Body of pancreas (tissue), 4 donors: ENCODE measurements around the gene JOSD1. TPM values are rescaled to one million over a fixed set of nuclear protein-coding genes. Genes with fewer than 3 reads are reported as not detected.
A peak's percentile ranks its signal among the peaks of the same experiment; 100 is the strongest.

Source experiments
- ATAC-seq: fragments of 150-250 bp; one replicate; pipeline ENCODE4 v1.9.1; 2016
- DNase-seq, 4 donors: peaks; one replicate each; pipeline ENCODE4 v3.0.0-alpha.2; 2019
- H3K27ac ChIP-seq, 4 donors: fragments of 200-600 bp; sonication (generic); 1 replicate in 3 of 4; 2 replicates in 1 of 4; pipeline versions ENCODE4 v1.5.1 to v1.6.1; 2016 to 2019; ENCODE audit warnings: mild to moderate bottlenecking in 1 of 4, mixed read lengths in 1 of 4, moderate library complexity in 1 of 4
- H3K27me3 ChIP-seq, 2 donors: fragments of 200-600 bp; sonication (generic); one replicate each; pipeline ENCODE4 v1.6.0; 2016; ENCODE audit warnings: mild to moderate bottlenecking in 1 of 2
- H3K36me3 ChIP-seq, 2 donors: fragments of 200-600 bp; sonication (generic); replicated peaks in 1 of 2; 2 replicates each; pipeline ENCODE4 v1.5.1; 2016; ENCODE audit warnings: low read depth in 2 of 2; ENCODE audit not compliant: insufficient read depth in 1 of 2
- H3K4me1 ChIP-seq: fragments of 200-600 bp; sonication (generic); one replicate; pipeline ENCODE4 v1.6.0; 2016
- H3K4me3 ChIP-seq, 2 donors: fragments of 200-600 bp; sonication (generic); 1 replicate in 1 of 2; 2 replicates in 1 of 2; pipeline ENCODE4 v1.5.1; 2016 to 2019
- H3K9me3 ChIP-seq, 3 donors: fragments of 200-600 bp; sonication (generic); 1 replicate in 2 of 3; 2 replicates in 1 of 3; pipeline ENCODE4 v1.5.1; 2016
- POLR2A ChIP-seq, 3 donors: fragments of 450-650 bp; IDR thresholded peaks; one replicate each; pipeline ENCODE4 v1.6.1; 2016; ENCODE audit warnings: antibody characterized with exemption in 3 of 3, mild to moderate bottlenecking in 2 of 3
- WGBS, 2 donors: methylation state at CpG; one replicate each; pipeline ENCODE4 v1.1.5; 2017; 5-methylcytosine and 5-hydroxymethylcytosine counted together
- intact Hi-C: fragments of 100-400 bp; cut with DNase I; formaldehyde crosslinking; loops from one replicate; pipeline ENCODE4 v1.15.1; 2023
- total RNA-seq, 2 donors: library from RNA; depleted of rRNA; stranded (reverse); fragments of >200 nt; gene quantifications; one replicate each; pipeline ENCODE4 v1.1.0, GENCODE V29; 2016
- TF ChIP-seq, protein P1 (sequence below), 7 experiments: fragments of 450-650 bp in 4 of 7; fragments of 200-600 bp in 3 of 7; sonication (generic) in 3 of 7; IDR thresholded peaks; one replicate each; pipeline ENCODE4 v1.5.1; 2016 to 2019; ENCODE audit warnings: antibody characterized with exemption in 7 of 7

The JOSD1 gene
- total RNA-seq, 2 donors from 2014 or later, result 20.4 to 50.3 TPM

DNA sequence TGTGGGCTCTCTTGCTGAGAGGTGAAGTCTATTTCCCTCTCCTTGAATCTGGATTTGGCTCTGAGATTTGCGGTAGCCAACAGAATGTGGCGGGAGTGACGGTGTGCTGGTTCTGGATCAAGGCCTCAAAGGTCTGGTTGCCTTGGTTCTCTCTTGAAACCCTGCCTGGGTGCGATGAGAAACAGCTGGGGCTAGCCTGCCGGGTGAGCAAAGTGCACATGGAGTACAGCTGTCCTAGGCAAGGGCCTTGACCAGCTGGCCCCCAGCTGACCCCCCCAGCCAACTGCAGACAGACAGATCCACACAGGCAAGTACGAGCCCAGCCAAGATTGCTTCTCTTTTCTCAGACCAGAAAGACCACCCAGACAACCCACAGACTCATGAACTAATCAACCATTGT is 44.2 kb upstream of the JOSD1 start:
- DNase-seq (no peak), ATAC-seq (peak; percentile 8)
- Histone ChIP-seq H3K27me3 (no peaks in the 10 kb centered on the region), H3K36me3 (peaks cover 22 to 75% of the 10 kb centered on the region in 2 donors), H3K9me3 (no peaks in the 10 kb centered on the region), H3K4me3 (no peak overlapping the region), H3K27ac (peak overlapping the region in 1 of 4 donors; percentile 15), H3K4me1 (no peaks in the 10 kb centered on the region)
- WGBS, 2 donors, result 65 to 82% methylated on average over 4 to 5 of the region's 6 CpGs
- TF ChIP-seq POLR2A (IDR thresholded peaks at IDR 0.05), result no peak
- TF ChIP-seq, protein P1, sequence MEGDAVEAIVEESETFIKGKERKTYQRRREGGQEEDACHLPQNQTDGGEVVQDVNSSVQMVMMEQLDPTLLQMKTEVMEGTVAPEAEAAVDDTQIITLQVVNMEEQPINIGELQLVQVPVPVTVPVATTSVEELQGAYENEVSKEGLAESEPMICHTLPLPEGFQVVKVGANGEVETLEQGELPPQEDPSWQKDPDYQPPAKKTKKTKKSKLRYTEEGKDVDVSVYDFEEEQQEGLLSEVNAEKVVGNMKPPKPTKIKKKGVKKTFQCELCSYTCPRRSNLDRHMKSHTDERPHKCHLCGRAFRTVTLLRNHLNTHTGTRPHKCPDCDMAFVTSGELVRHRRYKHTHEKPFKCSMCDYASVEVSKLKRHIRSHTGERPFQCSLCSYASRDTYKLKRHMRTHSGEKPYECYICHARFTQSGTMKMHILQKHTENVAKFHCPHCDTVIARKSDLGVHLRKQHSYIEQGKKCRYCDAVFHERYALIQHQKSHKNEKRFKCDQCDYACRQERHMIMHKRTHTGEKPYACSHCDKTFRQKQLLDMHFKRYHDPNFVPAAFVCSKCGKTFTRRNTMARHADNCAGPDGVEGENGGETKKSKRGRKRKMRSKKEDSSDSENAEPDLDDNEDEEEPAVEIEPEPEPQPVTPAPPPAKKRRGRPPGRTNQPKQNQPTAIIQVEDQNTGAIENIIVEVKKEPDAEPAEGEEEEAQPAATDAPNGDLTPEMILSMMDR (IDR thresholded peaks at IDR 0.05), result no peak
- intact Hi-C loops, result no loop called here

DNA sequence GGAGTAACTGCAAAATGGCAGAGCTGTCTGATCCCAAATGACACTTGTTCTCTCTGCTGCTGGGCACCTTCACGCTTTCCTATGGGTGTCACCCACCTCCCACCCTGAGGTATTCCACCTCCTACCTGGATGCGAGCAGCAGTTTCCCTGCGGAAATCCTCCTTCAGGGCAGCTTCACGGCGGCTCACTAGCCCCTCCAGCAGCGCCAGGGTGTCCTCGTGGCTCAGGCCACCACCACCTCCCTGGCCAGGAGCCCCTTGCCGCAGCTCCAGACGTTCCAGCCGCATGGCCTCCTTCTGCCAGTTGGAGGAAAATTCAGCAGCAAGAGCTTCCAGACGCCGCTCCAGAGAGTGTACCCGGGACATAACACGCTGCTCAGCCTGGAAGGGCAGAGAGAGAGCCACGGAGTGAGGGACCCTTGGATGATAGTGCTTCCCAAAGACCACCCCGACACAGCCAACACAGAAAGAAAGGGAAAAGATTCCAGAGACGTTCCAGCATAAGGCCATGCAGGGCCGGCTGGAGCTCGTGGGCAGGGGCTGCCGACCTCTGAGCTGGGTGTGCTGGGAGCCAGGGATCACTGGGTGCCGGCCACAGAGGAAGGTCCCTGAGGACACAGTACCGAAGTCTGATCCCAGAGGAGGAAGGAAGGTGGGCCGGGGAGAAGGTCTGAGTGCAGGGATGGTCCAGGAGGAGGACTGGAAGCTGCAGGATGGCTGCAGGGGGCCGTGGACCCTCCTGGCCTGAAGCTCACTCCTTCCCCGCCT is 41.6 kb upstream of the JOSD1 start:
- 90 to 96% methylated on average over 20 to 25 of the region's 25 CpGs for WGBS, 2 donors
- DNase-seq, result no peak
- Histone ChIP-seq H3K9me3 (no peaks in the 10 kb centered on the region), H3K27ac (no peak overlapping the region), H3K4me3 (no peak overlapping the region), H3K4me1 (no peaks in the 10 kb centered on the region), H3K27me3 (no peaks in the 10 kb centered on the region), H3K36me3 (peaks cover 40 to 79% of the 10 kb centered on the region in 2 donors)
- no peak for ATAC-seq
- TF ChIP-seq, protein P1 (IDR thresholded peaks at IDR 0.05), result no peak
- no peak for TF ChIP-seq POLR2A (IDR thresholded peaks at IDR 0.05)
- intact Hi-C loops, result no loop called here

DNA sequence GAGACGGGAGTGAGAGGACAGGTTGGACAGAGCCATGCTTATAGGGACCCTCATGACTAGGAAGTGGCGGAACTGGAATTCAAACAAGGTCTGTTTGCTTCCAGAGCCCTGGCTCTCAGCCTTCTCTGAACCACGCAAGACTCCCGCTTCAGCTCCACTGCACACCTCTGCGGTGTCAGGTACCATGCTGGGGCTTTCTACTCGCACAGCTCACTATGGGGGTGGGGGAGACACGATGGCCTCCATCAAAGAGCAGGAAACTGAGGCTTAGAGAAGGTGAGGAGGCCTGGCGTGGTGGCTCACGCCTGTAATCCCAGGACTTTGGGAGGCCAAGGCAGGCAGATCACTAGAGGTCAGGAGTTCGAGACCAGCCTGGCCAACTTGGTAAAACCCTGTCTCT is 40.8 kb upstream of the JOSD1 start:
- no peak for DNase-seq
- no peak for ATAC-seq
- Histone ChIP-seq H3K4me1 (no peaks in the 10 kb centered on the region), H3K9me3 (no peaks in the 10 kb centered on the region), H3K27me3 (no peaks in the 10 kb centered on the region), H3K36me3 (peaks cover 42 to 78% of the 10 kb centered on the region in 2 donors), H3K4me3 (no peak overlapping the region), H3K27ac (no peak overlapping the region)
- no peak for TF ChIP-seq POLR2A (IDR thresholded peaks at IDR 0.05)
- TF ChIP-seq, protein P1 (IDR thresholded peaks at IDR 0.05), result no peak
- intact Hi-C loops, result no loop called here
- WGBS, 2 donors, result 92 to 97% methylated on average over 6 to 10 of the region's 10 CpGs

DNA sequence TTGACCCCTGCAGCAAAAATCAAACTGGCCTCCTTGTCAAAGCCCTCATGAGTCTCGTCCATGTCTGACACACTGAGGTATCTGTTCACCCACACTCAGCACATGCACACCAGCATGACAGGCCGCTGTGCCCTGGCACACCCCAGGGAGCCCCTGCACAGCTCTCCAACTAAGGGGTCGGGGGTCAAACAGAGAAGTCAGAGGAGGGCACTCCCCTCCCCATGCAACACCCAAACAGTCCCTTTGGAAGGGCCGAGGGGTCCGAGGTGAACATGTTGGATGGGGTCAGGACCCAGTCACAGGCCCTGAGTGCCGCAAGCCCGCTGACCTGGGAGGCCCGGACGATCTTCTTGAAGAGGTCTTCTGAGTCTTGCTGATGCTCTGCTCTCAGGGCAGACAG is 40.4 kb upstream of the JOSD1 start:
- intact Hi-C loops, result no loop called here
- peaks cover 42 to 78% of the 10 kb centered on the region in 2 donors for H3K36me3 ChIP-seq
- no peak for TF ChIP-seq POLR2A (IDR thresholded peaks at IDR 0.05)
- TF ChIP-seq, protein P1 (IDR thresholded peaks at IDR 0.05), result no peak
- no peak overlapping the region for H3K4me3 ChIP-seq
- DNase-seq, result no peak
- H3K27ac ChIP-seq, result no peak overlapping the region
- H3K27me3 ChIP-seq, result no peaks in the 10 kb centered on the region
- 93 to 100% methylated on average over 1 to 9 of the region's 9 CpGs for WGBS, 2 donors
- no peaks in the 10 kb centered on the region for H3K9me3 ChIP-seq
- no peak for ATAC-seq
- H3K4me1 ChIP-seq, result no peaks in the 10 kb centered on the region

- DNase-seq (no peak), ATAC-seq (no peak)
- intact Hi-C loops, result no loop called here
- Histone ChIP-seq H3K36me3 (peaks cover 42 to 81% of the 10 kb centered on the region in 2 donors), H3K4me3 (no peak overlapping the region), H3K9me3 (no peaks in the 10 kb centered on the region), H3K27me3 (no peaks in the 10 kb centered on the region), H3K27ac (no peak overlapping the region), H3K4me1 (peaks cover 4% of the 10 kb centered on the region)
- 86% methylated on average over 8 of the region's 8 CpGs for WGBS, 2 donors
- TF ChIP-seq, protein P1 (IDR thresholded peaks at IDR 0.05), result no peak
- TF ChIP-seq POLR2A (IDR thresholded peaks at IDR 0.05), result no peak
Measured at GRCh38 chr22:38740754-38741153, 40.0 kb upstream of the JOSD1 start.
